ENCODE measurements around the gene ZC4H2. TPM values are rescaled to one million over a fixed set of nuclear protein-coding genes. Genes with fewer than 3 reads are reported as not detected.

Gene ZC4H2
- total and polyA plus RNA-seq, 8 donors: 2.2 to 5.6 (median 4.0) TPM

DNA sequence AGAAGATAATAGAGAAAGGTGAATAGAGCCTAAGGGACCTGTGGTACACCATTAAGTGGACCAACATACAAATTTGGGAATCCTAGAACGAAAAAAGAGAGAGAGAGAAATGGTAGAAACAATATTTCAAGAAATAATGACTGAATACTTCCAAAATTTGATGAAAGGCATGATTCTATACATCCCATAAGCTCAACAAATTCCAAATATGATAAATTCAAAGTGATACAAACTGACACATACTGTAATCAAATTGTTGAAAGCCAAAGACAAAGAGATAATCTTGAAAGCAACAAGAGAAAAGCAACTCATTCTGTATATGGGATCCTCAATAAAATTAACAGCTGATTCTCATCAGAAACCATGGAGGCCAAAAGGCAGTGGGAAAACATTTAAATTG lies 20.6 kb upstream of the ZC4H2 start:
- intact Hi-C loops (cut with DNase I): no loop called here
- ATAC-seq (no peak), DNase-seq (no peak), FAIRE-seq (peak; percentile 66)
- no peak overlapping the region for H3K27ac ChIP-seq
- no peaks in the 10 kb centered on the region for H3K36me3 ChIP-seq
- H3K4me1 ChIP-seq: no peaks in the 10 kb centered on the region
- H3K9me3 ChIP-seq: no peaks in the 10 kb centered on the region
- TF ChIP-seq, protein P1, sequence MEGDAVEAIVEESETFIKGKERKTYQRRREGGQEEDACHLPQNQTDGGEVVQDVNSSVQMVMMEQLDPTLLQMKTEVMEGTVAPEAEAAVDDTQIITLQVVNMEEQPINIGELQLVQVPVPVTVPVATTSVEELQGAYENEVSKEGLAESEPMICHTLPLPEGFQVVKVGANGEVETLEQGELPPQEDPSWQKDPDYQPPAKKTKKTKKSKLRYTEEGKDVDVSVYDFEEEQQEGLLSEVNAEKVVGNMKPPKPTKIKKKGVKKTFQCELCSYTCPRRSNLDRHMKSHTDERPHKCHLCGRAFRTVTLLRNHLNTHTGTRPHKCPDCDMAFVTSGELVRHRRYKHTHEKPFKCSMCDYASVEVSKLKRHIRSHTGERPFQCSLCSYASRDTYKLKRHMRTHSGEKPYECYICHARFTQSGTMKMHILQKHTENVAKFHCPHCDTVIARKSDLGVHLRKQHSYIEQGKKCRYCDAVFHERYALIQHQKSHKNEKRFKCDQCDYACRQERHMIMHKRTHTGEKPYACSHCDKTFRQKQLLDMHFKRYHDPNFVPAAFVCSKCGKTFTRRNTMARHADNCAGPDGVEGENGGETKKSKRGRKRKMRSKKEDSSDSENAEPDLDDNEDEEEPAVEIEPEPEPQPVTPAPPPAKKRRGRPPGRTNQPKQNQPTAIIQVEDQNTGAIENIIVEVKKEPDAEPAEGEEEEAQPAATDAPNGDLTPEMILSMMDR (IDR thresholded peaks at IDR 0.05): no peak
- H3K4me3 ChIP-seq: no peak overlapping the region
- WGBS, 2 donors: 4 to 32% methylated on average over 1 of the region's 1 CpG
- H3K27me3 ChIP-seq: peaks cover 0 to 3% (median 0%) of the 10 kb centered on the region in 4 donors

DNA sequence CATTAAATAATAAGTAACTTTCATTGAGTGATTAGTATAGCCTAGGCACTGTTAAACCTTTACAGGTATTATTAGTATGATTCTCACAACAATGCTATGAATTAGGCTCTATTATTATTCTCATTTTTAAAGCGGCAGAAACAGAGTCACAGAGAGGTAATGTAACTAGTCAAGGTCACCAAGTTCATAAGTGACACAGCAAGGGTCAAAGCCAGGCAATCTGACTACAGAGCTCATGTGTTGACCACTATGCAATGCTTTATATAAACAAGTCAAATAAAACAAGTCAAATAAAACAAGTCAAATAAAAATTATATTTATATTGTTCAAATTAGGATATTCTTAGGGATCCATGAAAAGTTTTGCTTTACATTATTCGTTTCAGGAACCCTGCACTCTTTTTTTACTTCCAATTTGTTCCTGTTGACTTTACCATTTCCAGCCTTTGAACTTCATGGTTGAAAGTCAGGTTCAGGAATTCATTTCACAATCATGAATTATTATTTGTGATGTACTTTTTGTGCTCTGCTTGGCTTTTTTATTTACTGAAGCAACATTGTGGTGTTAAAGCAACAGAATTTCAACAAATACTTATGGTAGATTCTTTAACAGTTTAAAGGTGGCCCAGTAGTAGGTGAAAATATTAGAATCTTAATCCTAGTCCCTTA lies 18.0 kb upstream of the ZC4H2 start:
- Histone ChIP-seq H3K27ac (no peak overlapping the region), H3K4me1 (no peaks in the 10 kb centered on the region), H3K36me3 (no peaks in the 10 kb centered on the region), H3K27me3 (no peaks in the 10 kb centered on the region), H3K4me3 (no peak overlapping the region), H3K9me3 (no peaks in the 10 kb centered on the region)
- intact Hi-C loops (cut with DNase I): no loop called here
- FAIRE-seq (no peak), ATAC-seq (no peak), DNase-seq (no peak)
- TF ChIP-seq, protein P1 (IDR thresholded peaks at IDR 0.05): no peak
- WGBS, 2 donors: 36 to 47% methylated on average over 2 of the region's 2 CpGs

DNA sequence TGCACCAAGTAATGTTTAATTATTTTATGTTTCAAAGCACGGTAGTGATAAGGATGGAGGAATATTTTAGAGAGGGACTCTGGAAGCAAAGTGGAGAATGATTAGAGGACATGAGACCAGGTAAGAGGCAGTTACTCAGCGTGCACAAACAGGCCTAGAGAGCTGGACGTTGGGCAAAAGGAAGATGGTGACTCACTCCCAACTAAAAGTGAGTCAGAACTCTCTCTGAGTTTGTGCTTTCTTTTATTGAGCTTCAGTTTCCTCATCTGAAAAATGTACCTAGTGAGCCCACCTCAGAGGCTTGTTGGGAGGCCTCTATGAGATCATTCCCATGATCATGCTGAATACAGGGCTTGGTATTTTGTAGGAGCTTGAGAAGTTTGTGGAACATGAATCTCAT lies 1.6 kb upstream of the ZC4H2 start:
- intact Hi-C loops (cut with DNase I): no loop called here
- Histone ChIP-seq H3K9me3 (no peaks in the 10 kb centered on the region), H3K27ac (no peak overlapping the region)

DNA sequence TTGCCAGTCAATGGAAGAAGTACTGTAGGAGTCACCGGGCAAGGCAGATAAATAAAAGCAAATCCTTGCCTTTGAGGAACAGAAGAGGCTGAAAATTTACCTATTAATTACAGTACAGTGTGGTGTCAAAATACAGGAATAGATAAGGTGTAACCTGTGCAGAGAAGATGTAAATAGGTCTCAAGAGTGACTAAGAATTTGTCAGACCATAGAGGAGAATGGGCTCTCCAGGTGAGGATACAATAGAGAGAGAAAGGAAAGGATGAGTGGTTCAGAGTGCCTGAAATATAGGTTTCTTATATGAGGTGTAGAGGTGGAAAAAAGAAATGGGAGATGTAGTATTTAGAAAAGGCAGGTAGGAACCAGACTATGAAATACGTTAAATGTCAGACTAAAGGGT lies 801 bp upstream of the ZC4H2 start:
- Histone ChIP-seq H3K27me3 (peaks cover 0 to 12% (median 0%) of the 10 kb centered on the region in 4 donors), H3K36me3 (no peaks in the 10 kb centered on the region), H3K4me3 (peak overlapping the region in 1 of 4 donors; percentile 56), H3K9me3 (no peaks in the 10 kb centered on the region), H3K27ac (no peak overlapping the region), H3K4me1 (no peaks in the 10 kb centered on the region)
- DNase-seq: no peak
- FAIRE-seq: no peak
- TF ChIP-seq, protein P1 (IDR thresholded peaks at IDR 0.05): no peak
- WGBS, 2 donors: 53 to 56% methylated on average over 2 of the region's 2 CpGs
- ATAC-seq: no peak
- intact Hi-C loops (cut with DNase I): no loop called here

More for the DNA sequence above, 1.6 kb upstream of the ZC4H2 start:
- ATAC-seq (no peak), FAIRE-seq (no peak), DNase-seq (no peak)
- no peaks in the 10 kb centered on the region for H3K4me1 ChIP-seq
- H3K27me3 ChIP-seq: peaks cover 0 to 12% (median 0%) of the 10 kb centered on the region in 4 donors
- 67 to 70% methylated on average over 3 of the region's 3 CpGs for WGBS, 2 donors
- H3K36me3 ChIP-seq: no peaks in the 10 kb centered on the region
- TF ChIP-seq, protein P1 (IDR thresholded peaks at IDR 0.05): no peak
- no peak overlapping the region for H3K4me3 ChIP-seq

DNA sequence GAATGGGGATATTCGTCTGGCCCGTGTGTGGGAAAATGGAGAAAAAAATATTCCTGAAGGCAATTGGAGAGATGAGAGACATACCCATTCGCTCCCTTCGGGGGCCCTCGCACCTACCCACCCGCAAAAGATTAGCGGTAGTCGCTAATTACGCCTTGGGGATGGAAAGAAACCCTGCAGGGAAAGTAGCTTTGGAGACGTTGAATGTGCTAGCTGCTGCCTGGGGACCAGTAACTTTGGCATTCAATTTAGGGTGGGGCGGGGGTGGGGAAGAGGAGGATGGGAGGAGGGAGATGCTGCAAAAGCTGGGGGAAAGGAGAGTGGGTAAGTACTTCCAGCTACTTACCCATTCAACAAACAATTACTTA lies 407 bp upstream of the ZC4H2 start:
- Histone ChIP-seq H3K36me3 (no peaks in the 10 kb centered on the region), H3K27me3 (peaks cover 0 to 12% (median 0%) of the 10 kb centered on the region in 4 donors), H3K9me3 (no peaks in the 10 kb centered on the region), H3K4me3 (peak overlapping the region; percentile 27 to 56 (median 37)), H3K4me1 (no peaks in the 10 kb centered on the region), H3K27ac (no peak overlapping the region)
- intact Hi-C loops (cut with DNase I): no loop called here
- no peak for DNase-seq
- WGBS, 2 donors: 6 to 21% methylated on average over 11 of the region's 11 CpGs
- TF ChIP-seq, protein P1 (IDR thresholded peaks at IDR 0.05): no peak
- ATAC-seq: peak in 2 of 4 donors; percentile 4 to 20
- no peak for FAIRE-seq

Measured in pancreas (tissue), 10 donors.